ENCODE results near the gene OR4S1.
"Not testable (repeated sequence)": the region's sequence is repeated elsewhere in the genome, so short reads cannot be mapped to it uniquely, and the experiment has no call there.

- TF ChIP-seq CTCF (conservative IDR thresholded peaks at IDR 0.05 in 1 of 2, IDR thresholded peaks at IDR 0.05 in 1 of 2; ENCODE audit: extremely low read depth in 1 of 2, insufficient read depth in 1 of 2, low read depth in 1 of 2, low read length in 2 of 2); EZH2 (IDR thresholded peaks at IDR 0.05; ENCODE audit: borderline replicate concordance, low read length): not testable (repeated sequence)
Measured at GRCh38 chr11:48313590-48313989, 7.6 kb downstream of the OR4S1 start.
